Measurements from ENCODE around the gene CYBRD1. TPM values are rescaled to one million over a fixed set of nuclear protein-coding genes. Genes with fewer than 3 reads are reported as not detected.

Gene CYBRD1
- total and polyA plus RNA-seq, 8 donors, result 4.4 to 29.3 (median 7.7) TPM

Other genes with a start within 250 kb of the CYBRD1 start
- 1 to 10 TPM; 4.3 to 9.0 (median 6.3) TPM for gene METTL8, start 88.5 kb upstream of the CYBRD1 start, total RNA-seq
- 1 to 10 TPM; 2.2 to 2.6 TPM for gene METTL8, start 88.5 kb upstream of the CYBRD1 start, polyA plus RNA-seq
- gene DCAF17, start 88.2 kb upstream of the CYBRD1 start, total RNA-seq, result 10 to 100 TPM in 1 of 6 donors, 1 to 10 TPM in 5; 4.5 to 10.4 (median 6.9) TPM
- gene DCAF17, start 88.2 kb upstream of the CYBRD1 start, polyA plus RNA-seq, result 1 to 10 TPM; 2.9 to 3.7 TPM
- gene DYNC1I2, start 165.0 kb downstream of the CYBRD1 start, total RNA-seq, result 10 to 100 TPM; 27.8 to 59.1 (median 36.4) TPM
- 10 to 100 TPM; 23.7 to 48.8 TPM for gene DYNC1I2, start 165.0 kb downstream of the CYBRD1 start, polyA plus RNA-seq

Data from pancreas (tissue), 8 donors.